Fibroblast of villous mesenchyme (primary cell): ENCODE results near the gene PLBD2. TPM values are rescaled to one million over a fixed set of nuclear protein-coding genes. Genes with fewer than 3 reads are reported as not detected.

ENCODE experiments used
- DNase-seq: peaks from one replicate; pipeline ENCODE4 v3.0.0-alpha.2; 2010; ENCODE audit warnings: low read depth
- H3K4me3 ChIP-seq: 2 replicates; pipeline ENCODE4 v1.5.1; 2011; ENCODE audit warnings: low read depth, mild to moderate bottlenecking, low read length
- total RNA-seq: library from RNA; depleted of rRNA; stranded (reverse); fragments of >200 nt; gene quantifications from 2 replicates; pipeline ENCODE4 v1.2.3, GENCODE V29; 2012
- TF ChIP-seq, protein P1 (sequence below): IDR thresholded peaks from 2 replicates; pipeline ENCODE4 v1.5.1; 2012; ENCODE audit warnings: low read depth, mild to moderate bottlenecking, low read length; ENCODE audit not compliant: insufficient read depth

PLBD2 gene
- total RNA-seq, 1 donor, result 27.6 TPM

DNA sequence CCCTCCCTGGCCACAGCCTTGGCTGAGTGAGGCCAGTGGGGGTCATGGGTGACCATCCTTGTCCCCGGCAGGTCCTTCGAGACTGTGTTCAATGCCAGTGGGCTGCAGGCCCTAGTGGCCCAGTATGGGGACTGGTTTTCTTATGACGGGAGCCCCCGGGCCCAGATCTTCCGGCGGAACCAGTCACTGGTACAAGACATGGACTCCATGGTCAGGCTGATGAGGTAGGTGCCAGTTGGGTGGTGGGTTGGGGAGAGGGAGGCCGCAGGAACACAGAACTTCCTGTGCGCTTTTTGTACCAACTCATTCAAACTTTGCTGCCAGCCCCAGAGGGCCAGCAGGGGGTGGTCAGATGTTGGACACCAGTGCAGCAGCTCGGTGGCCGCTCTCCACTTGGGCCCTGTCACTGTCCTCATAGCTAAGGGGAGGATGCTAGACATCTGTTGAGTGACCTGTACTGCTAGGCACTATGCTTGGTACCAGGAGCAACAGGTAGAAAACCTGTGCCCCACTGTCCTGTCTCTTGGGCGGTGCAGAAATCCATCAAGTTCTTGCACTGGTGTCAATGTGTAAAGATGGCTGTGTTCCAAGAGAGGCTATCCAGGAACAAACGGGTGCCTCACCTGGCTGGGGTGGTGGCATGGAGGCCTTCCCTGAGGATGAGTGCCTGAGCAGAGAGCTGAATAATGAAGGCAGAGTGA is 28.6 kb downstream of the PLBD2 start:
- no peak for DNase-seq
- H3K4me3 ChIP-seq, result no peak overlapping the region
- TF ChIP-seq, protein P1, sequence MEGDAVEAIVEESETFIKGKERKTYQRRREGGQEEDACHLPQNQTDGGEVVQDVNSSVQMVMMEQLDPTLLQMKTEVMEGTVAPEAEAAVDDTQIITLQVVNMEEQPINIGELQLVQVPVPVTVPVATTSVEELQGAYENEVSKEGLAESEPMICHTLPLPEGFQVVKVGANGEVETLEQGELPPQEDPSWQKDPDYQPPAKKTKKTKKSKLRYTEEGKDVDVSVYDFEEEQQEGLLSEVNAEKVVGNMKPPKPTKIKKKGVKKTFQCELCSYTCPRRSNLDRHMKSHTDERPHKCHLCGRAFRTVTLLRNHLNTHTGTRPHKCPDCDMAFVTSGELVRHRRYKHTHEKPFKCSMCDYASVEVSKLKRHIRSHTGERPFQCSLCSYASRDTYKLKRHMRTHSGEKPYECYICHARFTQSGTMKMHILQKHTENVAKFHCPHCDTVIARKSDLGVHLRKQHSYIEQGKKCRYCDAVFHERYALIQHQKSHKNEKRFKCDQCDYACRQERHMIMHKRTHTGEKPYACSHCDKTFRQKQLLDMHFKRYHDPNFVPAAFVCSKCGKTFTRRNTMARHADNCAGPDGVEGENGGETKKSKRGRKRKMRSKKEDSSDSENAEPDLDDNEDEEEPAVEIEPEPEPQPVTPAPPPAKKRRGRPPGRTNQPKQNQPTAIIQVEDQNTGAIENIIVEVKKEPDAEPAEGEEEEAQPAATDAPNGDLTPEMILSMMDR, result no peak

DNA sequence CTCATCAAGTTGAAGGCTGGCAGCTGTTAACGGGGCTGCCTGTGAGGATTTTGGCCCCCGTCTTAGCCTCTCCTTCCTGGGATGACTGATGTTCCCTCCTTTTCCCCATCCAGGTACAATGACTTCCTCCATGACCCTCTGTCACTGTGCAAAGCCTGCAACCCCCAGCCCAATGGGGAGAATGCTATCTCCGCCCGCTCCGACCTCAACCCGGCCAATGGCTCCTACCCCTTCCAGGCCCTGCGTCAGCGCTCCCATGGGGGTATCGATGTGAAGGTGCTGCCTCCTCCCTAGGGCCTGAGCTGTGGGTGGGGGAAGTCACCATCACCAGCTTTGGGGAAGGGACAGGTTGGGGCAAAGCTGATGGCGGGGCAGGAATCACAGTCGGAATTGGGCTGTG is 29.2 kb downstream of the PLBD2 start:
- TF ChIP-seq, protein P1, result no peak
- DNase-seq, result no peak

DNA sequence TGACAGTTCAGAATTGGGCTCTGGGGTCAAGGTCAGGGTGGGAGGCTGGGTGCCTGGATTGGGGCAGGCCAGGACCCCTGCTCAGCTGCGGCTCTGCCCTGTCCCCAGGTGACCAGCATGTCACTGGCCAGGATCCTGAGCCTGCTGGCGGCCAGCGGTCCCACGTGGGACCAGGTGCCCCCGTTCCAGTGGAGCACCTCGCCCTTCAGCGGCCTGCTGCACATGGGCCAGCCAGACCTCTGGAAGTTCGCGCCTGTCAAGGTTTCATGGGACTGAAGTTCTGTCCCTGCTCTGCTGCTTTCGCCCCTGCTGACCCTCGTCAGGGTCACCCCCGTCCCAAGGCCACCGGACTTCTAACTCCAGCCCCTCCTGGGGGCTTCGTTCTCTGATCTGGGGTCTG is 30.0 kb downstream of the PLBD2 start:
- no peak for DNase-seq
- TF ChIP-seq, protein P1, result no peak
- H3K4me3 ChIP-seq, result no peak overlapping the region

More for the DNA sequence above, 29.2 kb downstream of the PLBD2 start:
- no peak overlapping the region for H3K4me3 ChIP-seq

DNA sequence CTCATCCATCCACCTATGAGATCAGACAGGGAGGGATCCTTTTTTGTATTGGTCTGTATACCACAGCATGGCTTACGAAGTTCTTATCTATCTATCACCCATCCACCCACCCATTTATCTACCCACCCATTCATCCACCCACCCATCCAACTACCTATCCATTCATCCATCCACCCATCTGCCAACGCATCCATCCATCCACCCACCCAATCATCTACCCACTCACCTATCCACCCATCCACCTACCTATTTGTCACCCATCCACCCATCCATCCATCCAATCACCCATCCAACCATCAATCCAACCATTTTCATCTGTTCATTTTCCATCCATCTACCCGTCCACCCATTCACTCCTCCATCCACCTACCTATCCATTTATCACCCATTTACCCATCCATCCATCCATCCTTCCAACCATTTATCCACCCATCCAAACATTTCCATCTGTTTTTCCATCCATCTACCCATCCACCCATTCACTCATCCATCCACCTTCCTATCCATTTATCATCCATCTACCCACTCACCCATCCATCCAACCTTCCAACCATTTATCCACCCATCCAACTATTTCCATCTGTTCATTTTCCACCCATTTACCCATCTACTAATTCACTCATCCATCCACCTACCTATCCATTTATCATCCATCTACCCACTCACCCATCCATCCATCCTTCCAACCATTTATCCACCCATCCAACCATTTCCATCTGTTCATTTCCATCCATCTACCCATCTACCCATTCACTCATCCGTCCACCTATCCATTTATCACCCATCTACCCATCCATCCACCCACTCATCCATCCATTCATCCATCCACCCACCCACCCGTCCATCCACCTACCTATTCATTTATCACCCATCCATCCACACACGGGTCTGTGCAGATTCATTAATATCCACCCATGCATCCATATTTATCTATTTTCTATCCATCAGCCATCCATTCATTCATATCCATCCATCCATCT is 32.0 kb downstream of the PLBD2 start:
- TF ChIP-seq, protein P1, result no peak
- DNase-seq, result no peak
- H3K4me3 ChIP-seq, result no peak overlapping the region

DNA sequence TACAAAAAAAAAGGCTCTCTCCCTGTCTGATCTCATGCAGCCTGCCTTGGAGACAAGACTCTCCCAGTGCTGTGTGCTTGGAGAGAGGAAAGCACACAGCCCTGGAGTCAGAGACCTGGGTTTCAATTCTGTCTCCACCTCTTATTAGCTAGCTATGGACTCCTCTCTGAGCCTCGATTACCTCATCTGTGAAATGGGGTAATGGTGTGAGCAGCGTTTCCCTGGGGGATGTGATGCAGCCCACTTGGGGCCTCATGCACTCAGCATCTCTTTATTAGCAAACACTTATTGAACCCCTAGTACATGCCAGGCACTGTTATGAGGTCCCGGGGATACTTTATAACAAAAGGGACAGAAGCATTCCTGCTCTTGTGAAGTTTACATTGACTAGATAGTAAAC is 32.8 kb downstream of the PLBD2 start:
- no peak for DNase-seq
- no peak overlapping the region for H3K4me3 ChIP-seq
- TF ChIP-seq, protein P1, result no peak

DNA sequence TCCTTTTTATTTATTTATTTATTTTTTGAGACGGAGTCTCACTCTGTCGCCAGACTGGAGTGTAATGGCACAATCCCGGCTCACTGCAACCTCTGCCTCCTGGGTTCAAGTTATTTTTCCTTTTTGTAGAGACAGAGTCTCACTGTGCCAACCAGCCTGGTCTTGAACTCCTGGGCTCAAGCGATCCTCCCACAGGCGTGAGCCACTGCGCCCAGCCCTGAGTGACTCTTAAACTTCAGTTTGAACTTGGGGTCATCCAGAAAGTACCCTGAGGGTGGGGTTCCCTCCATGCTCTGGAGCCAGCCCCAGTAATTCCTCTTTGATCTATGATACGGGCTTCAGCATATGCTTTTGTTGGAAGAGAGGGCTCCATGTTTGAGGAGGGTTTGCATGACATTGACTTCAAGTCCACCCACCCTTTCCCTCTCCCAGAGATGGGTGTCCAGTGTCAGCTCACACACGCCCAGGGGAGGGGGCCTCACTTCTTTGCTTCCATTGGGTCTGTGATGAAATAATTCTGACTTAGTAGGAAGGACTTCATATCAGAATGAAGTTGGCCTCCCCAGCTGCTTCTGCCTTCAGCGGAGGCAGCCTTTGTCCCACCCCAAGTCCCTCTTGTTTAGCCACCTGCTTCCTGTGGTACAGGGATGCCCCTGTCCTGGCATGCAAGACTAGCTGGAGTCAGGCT is 33.4 kb downstream of the PLBD2 start:
- no peak overlapping the region for H3K4me3 ChIP-seq
- TF ChIP-seq, protein P1, result no peak
- no peak for DNase-seq
